Measurements from ENCODE around the gene ZBTB20.

The ZBTB20 gene

DNA sequence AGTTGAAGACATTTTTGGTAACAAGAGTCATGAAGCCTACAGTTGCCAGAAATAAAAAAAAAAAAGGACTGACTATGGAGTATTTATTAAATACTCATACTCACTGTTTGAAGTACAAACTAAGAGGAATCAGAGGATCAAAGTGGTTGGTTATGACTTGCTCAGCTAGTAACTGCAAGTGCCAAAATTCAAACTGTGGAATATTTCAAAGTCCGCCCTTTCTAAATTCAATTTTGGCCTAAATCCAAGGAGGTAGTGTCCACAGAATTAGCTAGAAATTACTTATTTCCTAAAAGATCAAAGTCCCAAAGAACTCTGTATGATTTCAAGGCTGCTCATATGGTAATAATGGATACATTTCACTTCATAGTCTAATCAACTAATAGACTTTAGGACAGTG is 274.5 kb downstream of the ZBTB20 start:
- DNase-seq (ENCODE audit: low read depth in 2 of 2) = no peak

DNA sequence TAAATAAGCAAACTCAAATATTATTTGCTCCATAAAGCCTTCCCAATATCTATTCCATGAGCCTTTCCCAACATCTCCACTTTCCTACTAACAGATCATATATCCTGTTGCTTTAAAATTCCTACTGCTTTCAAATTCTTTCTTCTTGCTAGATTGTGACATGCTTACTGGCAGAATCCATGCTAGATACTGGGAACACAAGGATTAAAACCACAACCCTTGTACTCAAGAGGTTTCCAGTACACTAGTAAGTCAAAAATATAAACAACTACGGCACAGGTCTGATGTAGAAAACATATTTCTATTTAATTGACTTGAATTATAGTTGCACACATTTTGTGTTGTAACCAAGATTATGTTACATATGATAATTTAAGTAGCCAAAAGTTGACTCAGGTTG is 275.0 kb downstream of the ZBTB20 start:
- no peak for DNase-seq (ENCODE audit: low read depth in 2 of 2)

- no peak for DNase-seq (ENCODE audit: low read depth in 2 of 2)
Measured at GRCh38 chr3:114867835-114868503, 279.1 kb downstream of the ZBTB20 start.

DNA sequence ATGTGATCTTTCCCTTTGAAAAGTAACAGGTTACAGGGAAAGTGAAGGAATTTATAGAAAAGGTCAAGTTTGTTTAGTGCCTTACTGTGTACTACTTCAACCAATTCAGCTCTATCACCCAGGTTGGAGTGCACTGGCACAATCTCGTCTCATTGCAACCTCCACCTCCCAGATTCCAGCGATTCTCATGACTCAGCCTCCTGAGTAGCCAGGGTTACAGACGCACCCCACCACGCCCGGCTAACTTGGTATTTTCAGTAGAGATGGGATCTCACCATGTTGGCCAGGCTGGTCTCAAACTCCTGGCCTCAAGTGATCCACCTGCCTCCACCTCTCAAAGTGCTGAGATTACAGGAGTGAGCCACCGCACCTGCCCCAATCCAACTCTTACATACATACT is 279.7 kb downstream of the ZBTB20 start:
- DNase-seq (ENCODE audit: low read depth in 2 of 2) = no peak

- no peak for DNase-seq (ENCODE audit: low read depth in 2 of 2)
Measured at GRCh38 chr3:114866430-114866829, 280.7 kb downstream of the ZBTB20 start.

DNA sequence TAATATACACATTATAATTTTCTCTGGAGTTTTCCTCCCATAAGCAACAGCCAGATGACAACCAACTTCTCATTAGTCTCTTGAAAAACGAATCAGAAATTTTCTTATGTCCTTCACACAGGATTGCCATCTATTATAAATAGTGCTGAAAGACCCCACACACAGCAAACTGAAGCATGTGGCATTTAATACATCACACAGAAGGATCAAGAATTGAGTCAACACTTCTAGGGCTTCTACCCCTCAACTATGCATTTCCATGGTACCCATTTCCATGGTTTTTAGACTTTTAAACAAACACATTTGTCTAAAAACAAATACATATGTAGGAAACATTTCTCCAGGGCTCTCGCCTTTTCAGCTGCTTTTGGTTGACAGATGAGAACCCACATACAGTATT is 282.1 kb downstream of the ZBTB20 start:
- no peak for DNase-seq (ENCODE audit: low read depth in 2 of 2)

GRCh38 chr3:114863848-114864247 is 283.2 kb downstream of the ZBTB20 start:
- no peak for DNase-seq (ENCODE audit: low read depth in 2 of 2)

DNA sequence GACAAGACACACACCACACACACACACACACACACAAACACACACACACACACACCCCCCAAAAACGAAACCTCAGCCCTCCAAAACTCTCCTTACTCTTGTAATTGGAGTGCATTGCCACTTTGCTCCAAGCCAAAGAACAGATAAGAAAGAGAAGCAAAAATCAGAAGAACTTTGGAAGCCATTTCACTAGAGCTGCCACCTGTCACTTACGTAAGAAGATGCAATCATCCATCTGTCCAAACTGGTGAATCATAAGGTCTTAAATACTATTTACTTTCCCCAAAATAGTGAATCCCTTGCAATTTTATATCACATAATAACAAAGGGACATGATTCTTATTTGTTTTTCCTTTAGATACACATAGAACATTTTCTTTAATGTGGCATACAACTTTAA is 285.4 kb downstream of the ZBTB20 start:
- DNase-seq (ENCODE audit: low read depth in 2 of 2) = no peak

- no peak for DNase-seq (ENCODE audit: low read depth in 2 of 2)
Measured at GRCh38 chr3:114860531-114860930, 286.6 kb downstream of the ZBTB20 start.

DNA sequence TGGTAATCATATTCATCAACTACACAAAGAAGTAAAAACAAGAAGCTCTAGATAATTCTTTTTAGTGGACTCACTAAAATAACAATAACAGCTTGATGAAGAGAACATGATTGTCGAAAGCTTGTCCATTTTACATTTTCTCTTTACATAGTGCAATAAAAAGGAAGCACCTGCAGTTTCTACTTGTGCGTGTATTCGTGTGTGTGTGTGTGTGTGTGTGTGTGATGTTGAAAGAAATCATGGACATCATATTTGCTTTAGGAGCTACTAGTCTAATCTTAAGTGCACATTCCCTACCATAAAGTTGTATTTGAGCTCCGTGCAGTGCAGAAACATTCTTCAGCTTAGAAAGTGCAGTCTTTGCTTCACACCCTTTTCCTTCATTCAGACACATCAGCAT is 288.8 kb downstream of the ZBTB20 start:
- DNase-seq (ENCODE audit: low read depth in 2 of 2) = no peak

DNA sequence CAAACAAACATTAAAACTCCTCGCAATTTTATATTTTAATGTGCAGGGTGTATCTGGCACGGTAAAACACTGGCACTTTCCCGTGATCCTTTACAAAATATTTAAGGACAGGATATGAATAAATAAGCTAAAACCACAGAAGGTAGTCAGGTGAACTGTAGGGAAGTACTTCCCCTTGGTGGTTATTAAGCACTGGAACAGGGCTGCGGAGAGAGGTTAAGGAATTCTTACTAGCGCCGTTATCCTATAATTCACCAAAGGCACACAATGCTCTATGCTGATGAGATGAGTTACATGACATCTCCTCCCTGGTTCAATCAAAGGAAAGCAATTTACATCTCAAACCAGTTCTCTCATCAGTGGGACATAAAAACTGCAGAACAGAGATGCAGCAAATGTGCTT is 289.8 kb downstream of the ZBTB20 start:
- DNase-seq (ENCODE audit: low read depth in 2 of 2) = no peak

GRCh38 chr3:114856835-114857234 is 290.3 kb downstream of the ZBTB20 start:
- DNase-seq (ENCODE audit: low read depth in 2 of 2) = no peak

GRCh38 chr3:114855839-114856238 is 291.2 kb downstream of the ZBTB20 start:
- DNase-seq (ENCODE audit: low read depth in 2 of 2) = no peak

DNA sequence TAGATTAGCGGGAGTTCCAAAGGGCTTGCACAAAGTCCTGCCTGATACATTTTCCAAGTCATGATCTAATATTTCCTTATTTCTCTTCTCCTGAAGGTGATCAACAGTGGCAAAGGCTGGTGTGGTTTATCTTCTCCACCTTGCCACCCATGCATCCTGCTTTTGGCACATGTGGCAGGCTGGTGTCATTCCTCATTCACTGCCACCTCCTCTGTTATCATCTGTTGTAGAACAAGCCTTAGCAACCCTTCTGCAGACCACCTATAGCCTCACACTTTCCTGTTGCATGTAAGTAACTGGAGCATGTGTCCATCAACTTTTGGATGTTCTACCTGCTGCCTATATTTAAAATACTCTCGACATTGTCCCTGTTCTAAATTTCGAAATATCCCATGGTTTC is 294.1 kb downstream of the ZBTB20 start:
- DNase-seq (ENCODE audit: low read depth in 2 of 2) = no peak

DNA sequence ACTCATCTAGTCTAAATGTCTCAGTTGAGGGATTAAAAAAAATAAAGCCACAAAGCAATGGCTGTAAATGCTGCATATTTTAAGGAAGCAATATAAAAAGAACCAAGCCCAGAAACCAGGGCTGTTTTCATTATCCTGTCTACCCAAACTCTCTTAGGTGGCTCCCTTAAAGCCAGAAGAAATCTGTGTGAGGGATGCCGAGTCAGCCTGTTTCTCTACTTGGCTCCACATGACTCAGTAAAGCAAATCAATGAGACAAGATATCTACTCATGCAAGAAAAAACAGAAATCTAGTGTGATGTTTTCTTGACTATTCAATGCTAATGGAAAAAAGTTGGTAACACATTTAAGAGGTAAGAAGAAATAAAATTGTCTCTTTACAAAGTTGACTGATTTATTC is 296.2 kb downstream of the ZBTB20 start:
- DNase-seq (ENCODE audit: low read depth in 2 of 2) = no peak

GRCh38 chr3:114848643-114849350 is 298.3 kb downstream of the ZBTB20 start:
- no peak for DNase-seq (ENCODE audit: low read depth in 2 of 2)

DNA sequence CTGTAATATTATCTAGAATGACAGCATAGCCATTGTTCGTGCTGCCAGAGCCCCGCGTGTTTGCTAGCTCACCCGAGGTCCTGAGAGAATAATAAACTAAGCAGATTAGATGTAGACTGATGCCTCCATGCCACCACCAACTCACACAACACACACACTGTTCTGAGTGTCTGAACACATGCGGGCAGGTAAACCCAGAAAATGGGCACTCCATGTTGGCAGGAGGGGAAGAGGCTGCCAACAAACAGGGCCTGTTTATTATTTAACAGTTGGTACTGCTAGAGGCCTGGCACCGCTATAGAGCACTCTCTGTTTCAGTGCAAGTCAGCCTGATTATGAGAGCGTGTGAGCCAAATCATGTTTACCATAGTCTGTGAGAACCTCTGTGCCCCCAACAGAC is 299.0 kb downstream of the ZBTB20 start:
- DNase-seq (ENCODE audit: low read depth in 2 of 2) = no peak

GRCh38 chr3:114847564-114847963 is 299.5 kb downstream of the ZBTB20 start:
- DNase-seq (ENCODE audit: low read depth in 2 of 2) = no peak

DNA sequence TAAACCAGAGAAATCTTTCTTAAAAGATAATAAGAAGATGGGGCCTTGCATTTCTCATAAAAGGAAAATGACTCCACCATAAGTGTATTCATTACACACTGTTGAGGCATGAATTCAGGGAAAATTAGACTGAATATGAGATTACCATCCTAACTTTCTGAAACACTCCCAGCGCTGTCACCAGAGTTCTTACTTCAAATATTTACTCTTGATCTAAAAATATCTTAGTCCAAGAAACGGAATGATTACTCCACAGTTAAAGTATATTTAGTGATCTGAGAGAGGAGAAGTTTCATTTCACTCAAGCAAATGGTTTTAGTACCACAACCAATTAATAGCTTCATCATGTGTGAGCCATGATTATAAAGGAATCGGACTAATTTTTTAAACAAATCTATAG is 300.3 kb downstream of the ZBTB20 start:
- no peak for DNase-seq (ENCODE audit: low read depth in 2 of 2)

- DNase-seq (ENCODE audit: low read depth in 2 of 2) = no peak
Measured at GRCh38 chr3:114846252-114846651, 300.8 kb downstream of the ZBTB20 start.

DNA sequence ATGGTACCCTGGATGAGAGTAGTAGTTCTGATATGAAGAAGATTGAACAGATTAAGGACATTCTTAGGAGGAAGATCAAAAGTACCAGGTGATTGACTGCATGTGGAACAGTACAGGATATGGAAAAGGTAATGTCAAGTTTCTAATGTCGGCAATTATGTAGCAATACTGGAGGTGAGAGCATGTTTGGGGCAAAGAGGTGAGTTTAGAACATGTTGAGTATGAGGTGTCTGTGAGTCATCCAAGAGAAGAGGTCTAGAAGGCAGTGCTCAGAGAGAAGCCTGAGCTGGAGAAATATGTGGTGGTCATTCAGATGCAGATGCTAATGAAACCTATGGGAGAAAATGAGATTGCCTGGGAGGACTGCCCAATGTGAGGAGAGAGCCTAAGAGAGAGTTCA is 305.6 kb downstream of the ZBTB20 start:
- DNase-seq (ENCODE audit: low read depth in 2 of 2) = no peak

DNA sequence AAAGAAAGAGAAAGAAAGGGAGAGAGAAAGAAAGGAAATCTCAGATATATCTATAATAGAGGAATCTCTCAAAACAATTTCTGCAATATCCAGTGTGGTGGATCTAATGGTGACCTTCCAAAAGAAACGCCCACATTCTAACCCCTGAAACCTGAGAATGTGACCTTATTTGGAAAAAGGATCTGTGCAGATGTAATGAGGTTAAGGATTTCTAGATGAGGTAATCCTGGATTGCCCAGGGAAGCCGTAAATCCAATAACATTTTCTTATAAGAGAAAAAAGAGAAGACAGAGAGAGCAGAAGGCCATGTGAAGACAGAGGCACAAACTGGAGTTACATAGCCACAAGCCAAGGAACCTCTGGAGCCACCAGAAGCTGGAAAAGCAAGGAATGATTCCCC is 307.6 kb downstream of the ZBTB20 start:
- DNase-seq (ENCODE audit: low read depth in 2 of 2) = peak; percentile 37

GRCh38 chr3:114838025-114838424 is 309.1 kb downstream of the ZBTB20 start:
- no peak for DNase-seq (ENCODE audit: low read depth in 2 of 2)
